Vagina (tissue), 2 donors: Measurements from ENCODE around the gene IWS1.

ENCODE experiments used
- POLR2A ChIP-seq, 2 donors: fragments of 450-650 bp; IDR thresholded peaks; one replicate each; pipeline ENCODE4 v1.6.1; 2017; ENCODE audit warnings: antibody characterized with exemption in 2 of 2, mild to moderate bottlenecking in 2 of 2, moderate library complexity in 2 of 2
- POLR2AphosphoS5 ChIP-seq, 2 donors: sonication (generic); formaldehyde crosslinking; IDR thresholded peaks; one replicate each; pipeline ENCODE4 v1.9.0; 2017; ENCODE audit warnings: antibody characterized with exemption in 2 of 2, mild to moderate bottlenecking in 2 of 2, low read depth in 1 of 2; ENCODE audit not compliant: insufficient read depth in 1 of 2

DNA sequence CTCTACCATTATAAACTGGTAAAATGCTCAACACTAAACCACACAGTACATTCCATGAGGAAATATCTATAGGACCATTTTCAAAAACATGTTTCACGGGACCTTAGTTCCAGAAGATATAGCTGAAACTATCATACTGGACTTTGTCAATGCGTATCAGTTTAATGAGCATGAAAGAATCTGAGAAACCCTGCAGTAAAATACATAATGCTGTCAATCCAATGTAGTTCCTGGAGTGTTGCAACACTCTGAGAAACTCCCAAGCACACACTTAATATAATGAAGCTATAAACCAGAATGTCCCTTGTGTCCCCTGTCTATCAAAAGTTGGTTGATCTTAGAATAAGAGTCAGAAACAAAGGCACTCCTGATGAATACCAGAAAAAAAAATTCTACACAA, 16.2 kb downstream of the IWS1 start:
- TF ChIP-seq POLR2AphosphoS5 (IDR thresholded peaks at IDR 0.05; ENCODE audit: insufficient read depth in 1 of 2, low read depth in 1 of 2) (peak in 1 of 2 donors; percentile 40), POLR2A (IDR thresholded peaks at IDR 0.05) (no peak)
